Measurements from ENCODE around the gene RNF4.
"Not testable (repeated sequence)": the region's sequence is repeated elsewhere in the genome, so short reads cannot be mapped to it uniquely, and the experiment has no call there.

RNF4 gene

GRCh38 chr4:2516635-2517034, 47.7 kb downstream of the RNF4 start:
- in situ Hi-C loops (cut with MboI; ENCODE audit: low sequenced_read_pairs), result no loop called here

- in situ Hi-C loops (cut with MboI; ENCODE audit: low sequenced_read_pairs), result no loop called here
These were observed 57.7 kb downstream of the RNF4 start for GRCh38 chr4:2526559-2526958.

DNA sequence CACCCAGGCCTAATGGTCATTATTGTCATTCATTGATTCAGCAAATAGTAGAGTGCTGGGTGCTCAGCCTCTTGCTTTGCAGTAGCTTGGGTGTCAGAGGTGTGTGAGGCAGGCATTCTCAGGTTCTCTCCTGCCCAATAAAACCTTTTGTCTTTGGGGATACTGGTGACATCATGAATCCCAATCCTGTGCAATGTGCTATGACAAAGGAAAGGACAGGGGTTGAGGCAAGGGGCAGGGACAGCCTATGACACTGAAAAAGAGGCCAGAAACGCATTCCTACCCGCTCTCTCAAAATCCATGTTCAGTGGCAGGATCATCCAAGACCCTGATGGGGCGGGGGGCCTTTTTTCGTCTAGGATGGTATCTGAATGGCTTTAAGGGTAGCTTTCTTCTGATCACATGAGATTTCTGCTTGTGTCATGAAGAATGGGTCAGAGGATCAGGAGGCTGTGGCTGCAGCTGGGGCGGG, 66.0 kb downstream of the RNF4 start:
- in situ Hi-C loops (cut with MboI; ENCODE audit: low sequenced_read_pairs), result no loop called here

- in situ Hi-C loops (cut with MboI; ENCODE audit: low sequenced_read_pairs), result no loop called here
These were observed 66.7 kb downstream of the RNF4 start for GRCh38 chr4:2535376-2536192.

DNA sequence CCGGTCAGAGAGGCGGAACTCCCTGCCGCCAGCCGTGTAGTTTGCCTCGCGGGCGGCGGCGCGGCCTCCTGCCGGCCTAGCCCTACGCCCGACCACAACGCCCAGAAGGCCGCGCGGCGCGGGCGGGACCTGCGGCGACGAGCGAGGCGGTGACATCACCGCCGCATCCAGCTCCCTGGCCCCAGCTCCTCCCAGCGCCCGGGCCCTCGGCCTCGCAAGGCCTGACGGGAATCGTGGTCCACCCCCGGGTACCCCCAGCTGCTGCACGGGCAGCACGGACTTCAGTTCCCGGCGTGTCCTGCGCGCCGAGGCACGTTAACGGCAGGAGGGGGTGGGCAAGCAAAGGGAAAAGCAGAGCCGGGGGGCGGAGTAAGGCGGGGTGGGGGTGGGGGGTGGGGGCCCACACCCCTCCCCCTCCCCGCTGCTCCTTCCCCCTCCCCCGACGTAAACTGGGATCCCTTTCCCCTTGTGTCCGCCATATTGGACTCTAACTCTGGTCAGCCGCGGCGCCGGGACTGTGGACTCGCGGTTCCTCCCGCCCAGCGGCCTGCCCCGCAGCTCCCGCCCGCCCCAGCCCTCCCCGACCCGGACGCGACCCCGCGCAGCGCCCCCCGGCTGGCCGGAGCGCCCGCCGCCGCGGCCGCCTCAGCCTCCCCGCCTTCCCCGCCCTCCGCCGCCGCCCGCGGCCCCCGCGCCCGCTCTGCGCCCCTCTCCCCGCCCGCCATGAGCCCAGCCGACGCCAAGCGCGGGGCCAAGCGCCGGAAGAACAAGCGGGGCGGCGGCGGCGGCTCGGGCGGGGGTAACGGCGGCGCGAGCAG, 67.5 kb downstream of the RNF4 start, which contains the start of gene FAM193A:
TSS of gene FAM193A (plus strand) at position 455 of the 818 bp plus-strand sequence. CDS start at position 724, 269 bp downstream.
- in situ Hi-C loops (cut with MboI; ENCODE audit: low sequenced_read_pairs), result no loop called here

GRCh38 chr4:2537011-2537830, 68.3 kb downstream of the RNF4 start:
- in situ Hi-C loops (cut with MboI; ENCODE audit: low sequenced_read_pairs), result no loop called here

DNA sequence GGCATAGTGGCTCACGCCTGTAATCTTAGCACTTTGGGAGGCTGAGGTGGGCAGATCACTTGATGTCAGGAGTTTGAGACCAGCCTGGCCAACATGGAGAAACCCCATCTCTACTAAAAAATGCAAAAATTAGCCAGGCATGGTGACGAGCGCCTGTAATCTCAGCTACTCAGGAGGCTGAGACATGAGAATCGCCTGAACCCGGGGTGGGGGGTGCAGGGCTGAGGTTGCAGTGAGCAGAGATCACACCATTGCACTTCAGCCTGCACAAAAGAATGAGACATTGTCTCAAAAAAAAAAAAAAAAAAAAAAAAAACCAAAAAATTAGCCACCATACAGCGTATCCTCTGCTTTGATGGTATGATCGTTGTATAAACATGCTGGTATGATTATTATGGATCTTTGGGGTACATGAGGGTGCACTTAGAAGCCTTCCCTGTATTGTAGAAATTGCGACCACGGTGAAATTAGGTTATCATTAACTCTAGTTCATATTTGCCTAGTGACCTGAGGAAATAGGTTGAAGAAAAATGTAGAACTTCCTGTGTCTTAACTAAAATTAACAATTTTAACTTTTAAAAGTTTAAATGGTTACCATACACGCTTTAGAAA, 74.8 kb downstream of the RNF4 start:
- in situ Hi-C loops (cut with MboI; ENCODE audit: low sequenced_read_pairs), result not testable (repeated sequence)

- in situ Hi-C loops (cut with MboI; ENCODE audit: low sequenced_read_pairs), result no loop called here
These were observed 76.6 kb downstream of the RNF4 start for GRCh38 chr4:2545321-2546013.

DNA sequence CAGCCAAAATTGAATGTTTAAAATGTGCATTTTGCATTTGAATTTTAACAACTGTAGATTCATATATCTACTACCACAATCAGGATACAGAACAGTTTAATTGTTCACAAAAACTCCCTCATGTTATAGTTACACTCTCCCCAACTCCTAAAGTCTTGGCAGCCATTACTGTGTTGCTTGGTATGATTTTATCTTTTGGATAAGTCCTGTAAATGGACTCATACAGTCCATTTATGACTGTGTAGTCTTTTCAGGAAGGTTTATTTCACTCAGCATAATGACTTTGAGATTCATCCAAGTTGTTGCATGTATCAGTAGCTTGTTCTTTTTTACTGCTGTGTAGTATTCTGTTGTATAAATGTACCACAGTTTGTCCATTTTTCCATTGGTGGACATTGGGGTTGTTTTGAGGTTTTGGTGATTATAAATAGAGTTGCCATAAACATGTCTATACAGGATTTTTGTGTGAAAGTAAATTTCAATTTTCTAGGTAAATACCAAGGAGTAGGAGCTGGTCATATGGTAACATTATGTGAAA, 77.4 kb downstream of the RNF4 start:
- in situ Hi-C loops (cut with MboI; ENCODE audit: low sequenced_read_pairs), result no loop called here

DNA sequence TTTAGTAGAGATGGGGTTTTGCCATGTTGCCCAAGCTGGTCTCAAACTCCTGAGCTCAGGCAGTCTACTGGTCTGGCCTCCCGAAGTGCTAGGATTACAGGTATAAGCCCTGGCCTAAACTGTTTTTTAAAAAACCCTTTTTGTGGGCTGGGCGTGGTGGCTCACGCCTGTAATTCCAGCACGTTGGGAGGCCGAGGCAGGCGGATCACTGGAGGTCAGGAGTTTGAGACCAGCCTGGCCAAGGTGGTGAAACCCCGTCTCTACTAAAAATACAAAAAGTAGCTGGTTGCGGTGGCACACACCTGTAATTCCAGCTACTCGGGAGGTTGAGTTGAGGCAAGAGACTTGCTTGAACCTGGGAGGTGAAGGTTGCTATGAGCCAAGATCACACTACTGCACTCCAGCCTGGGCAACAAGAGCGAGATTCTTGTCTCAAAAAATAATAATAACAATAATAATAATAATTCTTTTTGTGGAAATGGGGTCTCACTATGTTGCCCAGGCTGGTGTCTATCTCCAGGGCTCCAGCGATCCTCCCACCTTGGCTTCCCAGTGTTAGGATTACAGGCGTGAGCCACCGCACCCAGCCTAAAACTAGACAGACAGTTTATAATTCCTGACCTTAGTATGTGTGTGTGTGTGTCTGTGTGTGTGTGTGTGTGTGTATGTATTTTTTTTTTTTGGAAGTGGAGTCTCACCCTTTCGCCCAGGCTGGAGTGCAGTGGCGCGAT, 78.2 kb downstream of the RNF4 start:
- in situ Hi-C loops (cut with MboI; ENCODE audit: low sequenced_read_pairs), result not testable (repeated sequence)

DNA sequence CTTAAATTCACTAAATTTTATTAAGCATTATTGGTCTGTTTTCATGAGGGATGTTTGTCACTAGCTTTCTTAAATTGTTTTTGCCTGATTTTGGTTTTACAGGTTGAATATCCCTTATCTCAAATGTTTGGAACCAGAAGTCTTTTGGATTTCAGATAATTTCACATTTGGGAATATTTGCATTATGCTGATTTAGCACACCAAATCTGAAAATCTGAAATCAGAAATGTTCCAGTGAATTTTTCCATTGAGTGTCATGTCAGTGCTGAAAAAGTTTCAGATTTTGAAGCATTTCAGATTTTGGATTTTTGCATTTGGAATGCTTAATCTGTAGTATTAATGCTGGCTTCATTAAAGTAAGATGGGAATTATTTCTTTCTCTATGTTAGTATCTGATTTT, 82.2 kb downstream of the RNF4 start:
- in situ Hi-C loops (cut with MboI; ENCODE audit: low sequenced_read_pairs), result no loop called here

DNA sequence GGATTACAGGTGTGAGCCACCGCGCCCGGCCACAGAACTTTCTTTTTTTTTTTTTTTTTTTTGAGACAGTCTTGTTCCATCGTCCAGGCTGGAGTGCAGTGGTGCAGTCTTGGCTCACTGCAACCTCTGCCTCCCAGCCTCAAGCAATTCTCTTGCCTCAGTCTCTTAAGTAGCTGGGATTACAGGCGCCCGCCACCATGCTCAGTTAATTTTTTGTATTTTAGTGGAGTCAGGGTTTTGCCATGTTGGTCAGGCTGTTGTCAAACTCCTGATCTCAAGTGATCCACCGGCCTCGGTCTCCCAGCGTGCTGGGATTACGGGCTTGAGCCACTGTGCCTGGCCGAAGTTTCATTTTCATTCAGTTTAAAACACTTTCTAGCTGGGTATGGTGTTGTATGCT, 83.9 kb downstream of the RNF4 start:
- in situ Hi-C loops (cut with MboI; ENCODE audit: low sequenced_read_pairs), result no loop called here

- in situ Hi-C loops (cut with MboI; ENCODE audit: low sequenced_read_pairs), result no loop called here
These were observed 89.4 kb downstream of the RNF4 start for GRCh38 chr4:2558301-2558700.

DNA sequence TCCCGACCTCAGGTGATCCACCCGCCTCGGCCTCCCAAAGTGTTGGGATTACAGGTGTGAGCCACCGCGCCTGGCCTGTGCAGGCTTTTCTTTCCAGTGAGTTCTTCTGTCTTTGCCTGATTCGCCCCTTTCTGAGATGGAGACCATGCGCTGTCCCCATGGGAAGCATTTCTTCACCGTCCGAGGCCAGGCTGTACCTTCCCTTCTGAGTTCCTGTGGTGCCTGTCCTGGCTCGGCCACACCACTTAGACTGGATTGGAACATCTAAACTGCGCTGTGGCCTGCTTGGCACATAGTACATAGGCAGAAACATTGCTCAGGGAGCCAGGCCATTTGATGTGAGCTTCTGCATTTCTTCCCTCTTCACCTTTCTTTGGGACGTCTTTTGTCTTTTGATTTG, 91.3 kb downstream of the RNF4 start:
- in situ Hi-C loops (cut with MboI; ENCODE audit: low sequenced_read_pairs), result no loop called here

All from HL-60/S4 (cell line).